NCI-H128 (cell line): ENCODE data around the gene SRGAP3.

Experiments
- DNase-seq: peaks from one replicate; lab custom pipeline; 2025; ENCODE audit not compliant: unreplicated experiment; lab: John Stamatoyannopoulos, UW

SRGAP3 gene

GRCh38 chr3:9204253-9204992 lies 45.0 kb downstream of the SRGAP3 start:
- DNase-seq, result no peak

DNA sequence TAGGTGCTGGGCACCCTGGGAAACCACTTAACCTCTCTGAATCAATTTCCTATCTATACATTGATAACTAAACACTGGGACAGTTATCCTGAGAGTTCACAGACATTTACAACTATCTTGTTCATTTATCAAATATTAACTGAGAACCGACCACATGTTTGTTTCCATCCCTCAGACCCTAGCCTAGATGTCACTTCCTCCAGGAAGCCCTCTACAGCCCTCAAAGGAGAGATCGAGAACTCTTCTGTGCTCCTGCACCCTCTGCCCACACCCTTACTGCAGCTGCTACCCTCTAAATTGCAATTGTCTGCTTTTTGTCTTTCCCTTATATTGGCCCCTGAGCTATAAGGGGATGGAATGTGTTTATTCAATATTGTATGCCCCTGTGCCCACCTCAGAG lies 46.1 kb downstream of the SRGAP3 start:
- no peak for DNase-seq

- no peak for DNase-seq
These were observed 46.9 kb downstream of the SRGAP3 start for GRCh38 chr3:9202546-9202945.

DNA sequence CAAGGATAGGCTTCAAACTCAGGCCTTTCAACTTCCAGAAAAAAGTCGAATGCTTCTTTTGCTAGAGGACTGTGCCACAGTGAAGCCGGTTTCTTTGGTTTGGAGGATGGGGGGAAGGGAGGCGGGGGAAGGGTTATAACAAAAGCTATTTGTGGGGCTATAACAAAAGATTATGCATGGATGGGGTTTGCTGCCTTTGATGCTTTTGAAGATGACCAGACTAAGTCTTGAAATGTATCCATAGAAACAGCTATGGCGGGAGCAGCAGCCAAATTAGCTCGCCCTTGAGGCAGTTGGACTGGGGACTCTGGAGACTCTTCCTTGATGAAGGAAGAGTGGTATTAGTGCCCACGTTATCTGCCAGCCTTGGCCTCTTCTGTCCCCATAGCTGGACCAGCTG lies 47.5 kb downstream of the SRGAP3 start:
- no peak for DNase-seq

- no peak for DNase-seq
These were observed 48.2 kb downstream of the SRGAP3 start for GRCh38 chr3:9201266-9201665.

DNA sequence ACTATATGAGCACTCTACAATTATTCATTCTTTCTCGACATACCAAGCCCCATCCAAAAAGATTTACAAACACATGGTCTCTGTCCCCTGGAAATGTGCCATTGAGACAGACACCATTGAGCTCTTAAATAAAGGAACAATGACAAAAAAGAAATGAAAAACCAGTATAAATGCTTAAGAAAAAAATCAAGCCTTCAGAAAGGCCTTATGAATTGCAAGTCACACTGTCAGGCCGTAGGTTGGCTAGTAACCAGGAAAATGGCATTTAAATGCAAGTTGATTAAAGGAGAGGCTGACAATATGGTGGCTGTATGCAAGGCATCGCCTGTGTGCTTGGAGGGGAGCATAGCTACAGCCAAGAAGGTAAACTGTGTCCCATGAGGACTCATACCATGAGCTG lies 49.7 kb downstream of the SRGAP3 start:
- DNase-seq, result no peak

DNA sequence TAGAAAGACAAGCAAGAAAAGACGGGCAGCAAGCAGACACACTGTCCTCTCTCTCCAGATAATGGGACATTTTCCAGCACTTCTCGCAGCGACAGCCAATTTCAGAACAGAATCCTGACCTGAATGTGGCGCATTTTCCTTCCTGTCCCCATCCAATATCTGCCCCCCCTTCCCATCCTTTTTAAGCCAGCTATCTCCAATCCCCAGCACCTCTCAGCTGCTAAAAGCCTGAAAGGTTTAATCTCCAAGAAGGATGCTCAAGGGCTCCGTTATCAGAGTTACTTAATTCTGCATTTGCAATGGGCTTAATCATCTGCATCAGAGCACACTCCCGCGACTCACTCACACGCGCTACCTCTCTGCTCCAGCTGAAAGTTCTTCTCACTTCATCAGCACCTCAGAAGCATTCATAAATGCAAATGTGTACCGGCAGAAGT lies 50.5 kb downstream of the SRGAP3 start:
- DNase-seq, result no peak

GRCh38 chr3:9198261-9198660 lies 51.2 kb downstream of the SRGAP3 start:
- no peak for DNase-seq

GRCh38 chr3:9196020-9196419 lies 53.4 kb downstream of the SRGAP3 start:
- no peak for DNase-seq

DNA sequence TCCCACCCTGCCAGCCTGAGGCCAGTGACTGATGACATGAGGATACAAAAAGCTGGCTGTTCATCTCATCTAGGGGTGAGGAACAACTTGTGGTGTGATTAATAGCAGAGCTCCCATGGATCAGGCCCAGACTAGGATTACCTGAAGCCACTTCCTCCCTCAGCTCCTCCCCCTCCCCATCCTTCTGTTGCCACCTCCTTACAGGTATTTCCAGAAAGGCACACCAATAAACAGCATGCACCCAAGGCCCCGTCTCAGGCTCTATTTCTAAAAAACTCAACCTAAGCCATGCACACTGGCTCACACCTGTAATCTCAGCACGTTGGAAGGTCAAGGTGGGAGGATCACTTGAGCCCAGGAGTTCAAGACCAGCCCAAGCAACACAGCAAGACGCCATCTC lies 54.1 kb downstream of the SRGAP3 start:
- no peak for DNase-seq

DNA sequence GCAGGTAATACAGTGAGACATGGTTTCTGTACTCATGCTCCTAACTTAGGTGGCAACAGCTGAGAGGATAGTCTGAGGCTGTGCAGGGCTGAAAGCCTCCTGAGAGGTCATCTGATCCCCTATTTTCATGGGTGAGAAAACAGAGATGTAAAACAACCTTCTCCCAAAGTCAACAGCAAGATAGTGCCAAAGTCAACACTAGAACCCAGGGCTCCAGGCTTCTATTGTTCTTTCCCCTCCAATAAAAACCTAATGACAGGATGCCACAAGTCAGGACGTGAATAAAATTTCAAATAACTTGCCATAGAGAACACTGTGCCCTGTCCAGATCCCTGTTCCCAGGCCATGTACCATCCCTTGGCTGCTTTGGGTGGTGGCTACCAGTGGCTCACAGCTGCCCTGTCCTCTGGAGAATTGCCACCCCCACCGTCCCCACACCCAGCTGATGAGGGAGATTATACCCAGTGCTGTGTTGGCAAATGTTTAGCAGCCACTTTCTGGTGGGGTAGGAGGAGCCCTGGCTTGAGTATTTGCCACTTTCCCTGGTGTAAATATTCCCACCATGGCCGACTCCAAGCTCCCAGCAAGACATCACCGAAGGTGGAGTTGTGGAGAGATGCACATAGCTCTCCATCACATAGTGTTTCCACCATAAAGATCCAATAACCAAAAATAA lies 54.8 kb downstream of the SRGAP3 start:
- DNase-seq, result no peak

GRCh38 chr3:9193633-9194195 lies 55.7 kb downstream of the SRGAP3 start:
- no peak for DNase-seq

DNA sequence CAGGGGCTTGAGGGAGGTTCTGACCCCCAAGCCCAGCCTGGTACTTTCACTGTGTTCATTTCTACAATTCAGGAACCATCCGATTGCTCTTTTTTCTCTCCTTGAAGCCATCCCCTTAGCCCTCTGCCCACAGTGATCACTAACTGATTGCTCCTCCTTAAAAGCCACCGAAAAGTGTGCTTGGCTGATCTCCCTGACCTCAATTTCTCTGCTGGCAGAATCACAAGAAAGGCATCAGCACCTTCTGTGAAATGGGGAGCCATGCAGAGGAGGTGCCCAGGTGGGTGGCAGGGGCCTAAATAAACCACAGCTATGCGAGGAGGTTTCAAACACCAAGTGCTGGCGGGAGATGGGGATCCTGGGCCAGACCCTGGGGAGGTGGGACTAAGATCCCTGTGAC lies 56.2 kb downstream of the SRGAP3 start:
- DNase-seq, result no peak

DNA sequence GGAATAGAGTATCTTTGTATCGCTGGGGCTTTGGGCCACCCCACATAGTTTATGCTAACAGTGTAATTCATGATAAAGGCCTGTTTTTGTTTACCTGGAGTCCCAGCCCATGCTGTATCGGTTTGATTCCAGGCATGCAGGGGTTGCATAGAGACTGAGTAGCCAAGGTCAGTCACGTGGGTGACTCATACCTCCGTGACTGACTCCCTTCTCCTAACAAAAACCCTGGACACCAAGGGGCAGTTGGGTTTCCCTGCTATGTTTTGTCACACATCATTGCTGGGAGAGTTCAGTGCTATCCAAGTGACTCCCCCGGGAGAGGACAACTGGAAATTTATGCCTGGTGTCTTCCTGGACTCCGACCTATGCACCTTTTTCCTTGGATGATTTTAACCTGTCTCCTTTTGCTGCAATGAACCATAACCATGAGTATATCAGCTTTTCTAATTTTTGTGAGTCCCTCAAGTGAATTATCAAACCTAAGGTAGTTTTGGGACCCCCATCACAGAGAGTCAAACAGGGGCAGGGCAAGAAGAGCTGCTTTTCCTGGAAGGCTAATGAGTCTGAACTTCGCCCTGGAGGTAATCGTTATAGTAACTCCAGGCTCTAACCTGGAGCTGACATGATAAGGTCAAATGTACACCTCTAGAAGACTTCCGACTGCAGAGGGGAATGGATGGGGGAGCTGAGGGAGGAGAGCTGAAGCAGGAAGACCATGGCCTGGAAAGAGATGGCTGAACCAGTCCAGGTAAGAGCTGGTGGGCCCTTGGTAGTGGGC lies 57.0 kb downstream of the SRGAP3 start:
- no peak for DNase-seq

- DNase-seq, result no peak
These were observed 59.2 kb downstream of the SRGAP3 start for GRCh38 chr3:9190276-9190675.

DNA sequence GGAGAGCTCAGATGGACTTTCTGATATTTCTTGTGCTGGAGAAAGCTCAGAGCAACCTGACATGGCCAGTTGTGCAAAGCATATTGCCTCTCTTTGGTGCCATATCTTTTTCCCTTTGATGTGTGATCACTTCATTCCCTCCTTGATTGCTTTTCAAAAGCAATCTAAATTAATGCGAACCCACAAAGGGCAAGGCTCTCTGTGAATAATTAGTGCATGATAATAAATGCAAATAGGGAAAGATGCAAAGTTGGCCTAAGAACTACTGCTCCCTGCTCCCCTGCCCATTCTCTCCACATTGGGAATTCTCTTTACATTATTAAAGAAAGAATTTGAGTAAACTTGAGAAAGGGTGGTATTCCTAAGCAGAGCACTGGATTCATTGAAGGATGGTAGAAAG lies 60.9 kb downstream of the SRGAP3 start:
- DNase-seq, result no peak

DNA sequence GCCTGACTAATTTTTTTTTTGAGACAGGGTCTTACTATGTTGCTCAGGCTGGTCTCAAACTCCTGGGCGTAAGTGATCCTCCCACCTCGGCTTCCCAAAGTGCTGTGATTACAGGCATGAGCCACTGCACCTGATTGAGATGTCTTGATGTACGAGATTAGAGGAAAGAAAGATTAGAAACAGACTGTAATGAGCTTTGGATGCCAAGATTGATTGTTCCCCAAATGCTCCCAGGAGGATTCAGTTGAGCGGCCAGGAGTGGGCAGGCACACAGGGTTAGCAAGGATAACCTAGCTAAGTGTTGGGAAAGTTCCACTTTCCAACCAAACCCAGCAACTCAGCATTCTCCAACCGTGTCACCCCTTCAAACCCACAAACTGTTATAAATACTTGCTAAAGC lies 63.7 kb downstream of the SRGAP3 start:
- DNase-seq, result no peak

GRCh38 chr3:9185046-9185445 lies 64.4 kb downstream of the SRGAP3 start:
- DNase-seq, result no peak

DNA sequence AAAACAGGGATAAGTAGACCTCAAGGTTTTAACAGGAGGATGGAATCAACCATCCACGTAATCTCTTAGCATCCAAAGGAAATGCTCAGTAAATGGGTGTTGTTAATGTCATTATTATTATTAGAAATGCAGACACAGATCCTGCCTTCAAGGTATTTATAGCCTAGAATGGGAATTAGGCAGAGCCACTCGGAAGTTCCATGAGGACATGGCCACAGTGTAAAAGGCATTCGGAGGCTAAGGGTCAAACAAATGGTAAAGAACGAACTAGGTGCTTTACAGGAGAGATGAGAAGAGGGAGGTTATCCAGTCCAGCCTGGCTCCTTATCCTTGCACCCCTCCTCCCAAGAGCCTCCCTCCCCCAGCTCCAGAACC lies 65.0 kb downstream of the SRGAP3 start:
- no peak for DNase-seq

- DNase-seq, result peak; percentile 9
These were observed 65.5 kb downstream of the SRGAP3 start for GRCh38 chr3:9183811-9184460.

DNA sequence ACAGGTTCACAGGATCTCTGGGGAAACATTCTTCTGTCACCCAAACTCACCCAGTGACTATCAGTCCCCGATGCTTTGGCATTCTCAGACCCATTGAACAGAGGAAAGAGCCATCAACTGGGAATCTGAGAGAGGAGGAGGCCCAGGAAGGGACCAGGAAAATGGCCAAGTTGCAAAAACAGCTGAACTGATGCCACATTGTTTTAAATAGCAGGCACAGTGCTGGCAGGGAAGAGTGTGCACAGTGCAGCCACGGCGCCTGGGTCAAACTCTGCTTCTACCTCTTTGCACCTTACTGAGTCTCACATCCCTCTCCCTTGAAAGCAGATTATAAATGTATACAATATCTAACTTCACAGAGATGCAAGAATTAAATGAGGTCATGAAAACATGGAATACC lies 66.4 kb downstream of the SRGAP3 start:
- DNase-seq, result no peak
